Calu3 (cell line): ENCODE results near the gene DUSP11. TPM values are rescaled to one million over a fixed set of nuclear protein-coding genes. Genes with fewer than 3 reads are reported as not detected.

ENCODE experiments used
- Bru-seq: library from RNA; stranded (reverse); fragments of 400-500 nt; gene quantifications from one replicate; lab custom pipeline; 2021; lab: Mats Ljungman, UMichigan
- BruChase-seq, 2 experiments: library from RNA; stranded (reverse); fragments of 400-500 nt; gene quantifications; one replicate each; lab custom pipeline; 2021; lab: Mats Ljungman, UMichigan
- BruUV-seq: library from RNA; stranded (reverse); fragments of 400-500 nt; replicated peaks from 2 replicates; lab custom pipeline; 2021; lab: Mats Ljungman, UMichigan
- CTCF ChIA-PET: fragments of 300-600 bp; sonication (Branson Sonifier 250); formaldehyde crosslinking; loops from one replicate; lab custom pipeline; 2022; ENCODE audit warnings: antibody characterized with exemption; lab: Charles Lee
- DNase-seq: peaks from one replicate; pipeline ENCODE4 v3.0.0; 2022
- H3K27ac Mint-ChIP-seq: one replicate; pipeline ENCODE4 v1.8.0; 2022; ENCODE audit warnings: mixed read lengths; ENCODE audit not compliant: unreplicated experiment
- H3K27me3 Mint-ChIP-seq: one replicate; pipeline ENCODE4 v1.8.0; 2022; ENCODE audit warnings: mixed read lengths; ENCODE audit not compliant: unreplicated experiment
- H3K36me3 Mint-ChIP-seq: one replicate; pipeline ENCODE4 v1.8.0; 2022; ENCODE audit warnings: mild to moderate bottlenecking, moderate library complexity, mixed read lengths; ENCODE audit not compliant: insufficient read depth, unreplicated experiment
- H3K4me1 Mint-ChIP-seq: one replicate; pipeline ENCODE4 v1.8.0; 2022; ENCODE audit warnings: mild to moderate bottlenecking, low read depth, mixed read lengths; ENCODE audit not compliant: unreplicated experiment
- H3K4me3 Mint-ChIP-seq: one replicate; pipeline ENCODE4 v1.8.0; 2022; ENCODE audit warnings: mild to moderate bottlenecking, low read depth, moderate library complexity, mixed read lengths; ENCODE audit not compliant: unreplicated experiment
- H3K9me3 Mint-ChIP-seq: one replicate; pipeline ENCODE4 v1.8.0; 2022; ENCODE audit warnings: low read depth, mixed read lengths; ENCODE audit not compliant: unreplicated experiment
- CTCF ChIP-seq: fragments of 200-600 bp; IDR thresholded peaks from one replicate; pipeline ENCODE4 v1.8.0; 2022; ENCODE audit warnings: antibody characterized with exemption; ENCODE audit not compliant: unreplicated experiment
- intact Hi-C: fragments of 100-400 bp; cut with micrococcal nuclease; formaldehyde crosslinking; loops from one replicate; pipeline ENCODE4 v1.10.0; 2022; ENCODE audit not compliant: unreplicated experiment
- long read RNA-seq: library from polyadenylated mRNA; stranded (forward); transcript quantifications from one replicate; pipeline ENCODE4 v2.0.0, GENCODE V29; 2022
- total RNA-seq: library from RNA; stranded (reverse); gene quantifications from 2 replicates; pipeline ENCODE4 v1.2.3, GENCODE V29; 2022

DUSP11 gene
- total RNA-seq = 17.2 and 19.1 TPM in 2 replicates
- Bru-seq, nascent RNA = percentile 78 among the genes with signal in this experiment
- BruChase-seq, experiment 1, labeled RNA remaining after a 6-hour chase = percentile 72 among the genes with signal in this experiment
- percentile 79 among the genes with signal in this experiment for BruChase-seq, experiment 2, labeled RNA remaining after a 2-hour chase
- long read RNA-seq, transcript DUSP11-201 (9 exons, 1,653 nt) = major isoform, 29 of 33 reads
- long read RNA-seq, partial matches to known transcripts = 0 of 33 reads
- long read RNA-seq, other reads (novel, unspliced or antisense) = 3 of 33 reads

DNA sequence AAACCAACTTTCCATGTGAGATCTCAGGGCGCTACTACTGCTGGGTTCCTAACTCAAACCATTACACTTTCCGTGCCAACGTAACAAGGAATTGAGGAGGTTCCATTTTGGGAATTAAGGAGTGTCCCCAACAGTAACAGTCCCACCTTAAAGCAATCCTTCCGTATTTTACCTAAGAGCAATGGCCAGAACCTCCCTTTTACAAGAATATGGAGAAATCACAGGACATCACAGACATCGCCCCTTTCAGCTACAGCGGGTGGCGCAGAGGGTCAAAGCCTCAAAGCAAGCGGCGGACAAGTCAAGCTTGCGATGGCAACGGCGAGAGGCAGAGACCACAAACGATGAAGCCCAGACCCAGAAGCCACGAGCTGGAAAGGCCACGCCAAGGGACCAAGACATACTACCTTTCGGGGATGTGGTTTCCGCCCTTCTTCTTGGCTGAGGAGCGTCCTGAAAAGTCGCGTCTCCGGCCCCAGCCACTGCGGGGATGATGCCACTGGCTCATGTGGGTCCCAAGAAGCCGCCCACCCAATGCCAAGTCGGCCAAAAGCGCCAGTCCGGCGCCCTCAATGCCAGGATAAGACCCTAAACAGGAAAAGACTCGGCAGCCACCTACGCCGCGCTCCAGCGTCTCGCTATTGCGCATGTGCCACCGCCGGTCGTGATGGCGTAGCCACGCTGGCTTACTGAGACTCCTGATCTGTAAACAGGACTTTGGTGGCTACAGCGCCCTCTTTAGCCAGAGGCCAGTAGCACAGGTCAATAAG is at the start of gene DUSP11:
Gene DUSP11, minus strand, starts transcription at position 637 of the 770 bp plus-strand sequence. Its CDS starts 129 bp downstream, at position 508.
- Mint-ChIP-seq H3K4me3 (peak within 1 kb of the TSS; percentile 74), H3K36me3 (peaks cover 26% of the 10 kb centered on the region), H3K9me3 (no peaks in the 10 kb centered on the region), H3K27ac (peak within 1 kb of the TSS; percentile 60), H3K27me3 (no peaks in the 10 kb centered on the region), H3K4me1 (peaks cover 19% of the 10 kb centered on the region)
- peak; percentile 93 for DNase-seq
- intact Hi-C loops = no loop called here
- TF ChIP-seq CTCF = peak; percentile 78
- BruUV-seq = TSS peak; percentile 44
- CTCF ChIA-PET = no interaction called here

GRCh38 chr2:73828818-73829570 is 49.1 kb upstream of the DUSP11 start, which contains the start of gene STAMBP:
Gene STAMBP (plus strand): TSS chr2:73828961. CDS start chr2:73830857, 1,896 bp downstream.
- H3K4me1 Mint-ChIP-seq = peaks cover 26% of the 10 kb centered on the region
- intact Hi-C loops = no loop called here
- no peak for TF ChIP-seq CTCF
- BruUV-seq = TSS peak; percentile 59
- peak within 1 kb of the TSS; percentile 98 for H3K4me3 Mint-ChIP-seq
- CTCF ChIA-PET = interaction anchor here (0.5 to 1.1 kb wide), 10 partner anchors 13 to 562 kb away, joined by 3 to 4 read pairs (median 3); no protein-coding TSS in a partner anchor
- peaks cover 3% of the 10 kb centered on the region for H3K9me3 Mint-ChIP-seq
- H3K36me3 Mint-ChIP-seq = peaks cover 17% of the 10 kb centered on the region
- H3K27ac Mint-ChIP-seq = peak within 1 kb of the TSS; percentile 98
- DNase-seq = peak; percentile 95
- H3K27me3 Mint-ChIP-seq = no peaks in the 10 kb centered on the region

DNA sequence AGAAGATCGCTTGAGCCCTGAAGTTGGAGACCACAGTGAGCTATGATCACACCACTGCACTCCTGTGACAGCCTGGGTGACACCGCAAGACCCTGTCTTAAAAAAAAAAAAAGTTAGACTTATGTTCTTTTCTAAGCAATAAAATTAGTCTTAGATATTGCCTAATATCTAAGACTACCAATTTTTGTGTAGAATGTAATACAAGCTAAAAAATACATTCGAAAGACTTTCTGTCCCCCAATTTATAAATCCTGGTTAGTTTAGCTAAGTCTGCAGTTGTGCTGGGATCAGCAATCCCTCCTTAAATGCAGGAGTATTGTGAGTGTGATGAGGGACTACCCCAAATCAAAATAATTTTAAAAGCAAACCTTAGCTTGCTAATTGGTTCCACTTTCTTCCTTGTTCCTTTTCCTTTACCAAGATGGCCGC is 48.5 kb upstream of the DUSP11 start:
- no peak for TF ChIP-seq CTCF
- peak overlapping the region; percentile 98 for H3K27ac Mint-ChIP-seq
- no peaks in the 10 kb centered on the region for H3K27me3 Mint-ChIP-seq
- H3K36me3 Mint-ChIP-seq = peaks cover 17% of the 10 kb centered on the region
- CTCF ChIA-PET = interaction anchor here (0.5 to 1.1 kb wide), 10 partner anchors 13 to 563 kb away, joined by 3 to 4 read pairs (median 3); no protein-coding TSS in a partner anchor
- no peak for DNase-seq
- H3K9me3 Mint-ChIP-seq = peaks cover 3% of the 10 kb centered on the region
- H3K4me3 Mint-ChIP-seq = peak overlapping the region; percentile 98
- TSS peak; percentile 69 for BruUV-seq
- peaks cover 27% of the 10 kb centered on the region for H3K4me1 Mint-ChIP-seq
- intact Hi-C loops = no loop called here
